Right lobe of liver (tissue), 6 donors: ENCODE results near the gene LSM12. TPM values are rescaled to one million over a fixed set of nuclear protein-coding genes. Genes with fewer than 3 reads are reported as not detected.

Source experiments
- ATAC-seq, 4 donors: fragments of 200-7000 bp; cut with Tn5 transposase; one replicate each; pipeline ENCODE4 v1.9.1; 2020; ENCODE audit warnings: mild to moderate bottlenecking in 4 of 4, moderate library complexity in 4 of 4
- DNase-seq, 3 donors: peaks; one replicate each; pipeline ENCODE4 v3.0.0-alpha.2; 2020
- H3K27ac ChIP-seq, 3 donors: fragments of 200-600 bp; one replicate each; pipeline ENCODE4 v1.8.0; 2022
- H3K27me3 ChIP-seq, 2 donors: fragments of 200-600 bp; one replicate each; pipeline ENCODE4 v1.8.0; 2022
- H3K36me3 ChIP-seq, 4 donors: fragments of 200-600 bp; sonication (generic) in 1 of 4; one replicate each; pipeline versions ENCODE4 v1.5.1 to v1.8.0; 2017 to 2022; ENCODE audit warnings: control low read depth in 1 of 4
- H3K4me1 ChIP-seq, 4 donors: fragments of 200-600 bp; sonication (generic) in 1 of 4; one replicate each; pipeline versions ENCODE4 v1.5.1 to v1.8.0; 2017 to 2022; ENCODE audit warnings: control low read depth in 1 of 4
- H3K4me3 ChIP-seq, 3 donors: fragments of 200-600 bp; one replicate each; pipeline ENCODE4 v1.8.0; 2022
- H3K9me3 ChIP-seq, 4 donors: fragments of 200-600 bp; sonication (generic) in 1 of 4; one replicate each; pipeline versions ENCODE4 v1.5.1 to v1.8.0; 2017 to 2022; ENCODE audit warnings: control low read depth in 1 of 4
- POLR2A ChIP-seq: fragments of 450-650 bp; IDR thresholded peaks from one replicate; pipeline ENCODE4 v1.6.1; 2017; ENCODE audit warnings: antibody characterized with exemption, mild to moderate bottlenecking
- WGBS: methylation state at CpG from one replicate; pipeline ENCODE4 v1.1.6; 2018; ENCODE audit warnings: low coverage, low lambda C conversion rate; ENCODE audit not compliant: insufficient coverage; ENCODE audit errors: missing lambda C conversion rate; 5-methylcytosine and 5-hydroxymethylcytosine counted together
- intact Hi-C, 2 donors: fragments of 100-400 bp; cut with DNase I; formaldehyde crosslinking; loops; one replicate each; pipeline versions ENCODE4 v1.11.2 to v1.14.1; 2022
- total RNA-seq, 6 experiments: library from RNA; depleted of rRNA in 2 of 6; stranded (reverse); fragments of >200 nt in 2 of 6; fragmentation: NEBNext Ultra II Directional in 3 of 6; extraction: Animal tissue kit (Norgen Biotek cat#: 25700) in 3 of 6; gene quantifications; one replicate each; pipeline versions ENCODE4 v1.1.0 to v1.2.4, GENCODE V29; 2016 to 2023
- TF ChIP-seq, protein P1 (sequence below), 4 donors: fragments of 200-600 bp in 3 of 4; fragments of 450-650 bp in 1 of 4; IDR thresholded peaks; one replicate each; pipeline versions ENCODE4 v1.5.1 to v1.8.0; 2016 to 2022; ENCODE audit warnings: antibody characterized with exemption in 4 of 4, mild to moderate bottlenecking in 2 of 4
- donor health status: DM: no; HTN: yes; CAD: no.
- donor health status: DM: no; HTN: no; CAD: no.
- donor health status: DM: no; HTN: no; CAD: no.
- donor health status: DM: no; HTN: yes; CAD: no.
- donor health status: DM: no; HTN: yes; CAD: no.

The LSM12 gene
- total RNA-seq, 6 experiments from 2014 or later: 24.2 to 30.6 (median 29.4) TPM

DNA sequence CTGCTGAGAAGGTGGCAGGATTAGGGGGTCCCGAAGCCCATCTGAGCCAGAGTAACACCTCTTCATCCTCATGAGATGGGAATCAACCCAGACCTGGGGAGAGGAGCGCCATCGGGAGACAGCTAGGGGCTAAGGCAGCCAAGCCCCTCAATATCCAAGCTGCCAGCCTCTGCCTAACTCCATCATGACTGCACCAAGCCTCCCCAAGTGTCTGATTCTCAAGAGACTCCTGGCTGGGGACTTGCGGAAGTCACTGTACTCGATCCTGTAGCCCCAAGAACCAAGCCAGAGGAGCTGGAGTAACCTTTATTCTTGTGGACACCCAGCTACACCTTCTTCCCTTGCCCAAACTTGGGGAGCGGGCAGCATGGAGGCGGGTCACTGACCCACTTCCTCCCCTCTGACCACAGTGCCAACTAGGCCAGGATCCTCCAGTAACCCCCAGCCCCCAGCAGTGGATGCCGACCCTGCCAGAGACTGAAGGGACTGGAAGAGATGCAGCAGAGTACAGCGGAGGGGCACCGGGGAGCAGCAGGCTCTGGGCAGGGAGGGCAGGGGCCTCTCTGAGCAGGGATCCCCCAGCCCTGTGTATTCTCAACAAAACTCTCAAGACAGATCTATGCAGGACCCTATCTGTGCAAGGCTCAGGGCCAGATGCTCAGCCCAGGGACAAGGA is 43.7 kb upstream of the LSM12 start:
- H3K9me3 ChIP-seq: no peaks in the 10 kb centered on the region
- ATAC-seq: no peak

DNA sequence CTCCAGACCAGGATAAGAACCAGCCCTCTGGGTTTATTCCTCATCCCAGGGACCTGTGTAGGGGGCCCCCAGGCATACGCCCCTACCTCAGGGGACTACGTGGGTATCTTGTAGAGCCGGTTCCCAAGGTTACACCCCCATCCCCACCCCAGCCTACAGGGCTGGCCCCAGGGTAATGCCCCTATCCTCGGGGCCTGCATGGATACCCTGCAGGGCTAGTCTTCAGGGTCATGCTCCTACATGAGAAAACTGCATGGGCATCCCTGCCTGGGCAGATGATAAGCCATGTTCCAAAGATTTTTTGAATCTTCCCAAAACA is 42.8 kb upstream of the LSM12 start:
- ATAC-seq (no peak), DNase-seq (no peak)
- Histone ChIP-seq H3K4me3 (peak overlapping the region in 2 of 3 donors; percentile 9 to 19), H3K4me1 (peaks cover 2 to 54% (median 29%) of the 10 kb centered on the region in 4 donors), H3K9me3 (no peaks in the 10 kb centered on the region), H3K27ac (peak overlapping the region; percentile 71 to 89 (median 84)), H3K27me3 (no peaks in the 10 kb centered on the region), H3K36me3 (no peaks in the 10 kb centered on the region)
- intact Hi-C loops: no loop called here
- 13% methylated on average over 1 of the region's 4 CpGs for WGBS
- no peak for TF ChIP-seq POLR2A
- TF ChIP-seq, protein P1, sequence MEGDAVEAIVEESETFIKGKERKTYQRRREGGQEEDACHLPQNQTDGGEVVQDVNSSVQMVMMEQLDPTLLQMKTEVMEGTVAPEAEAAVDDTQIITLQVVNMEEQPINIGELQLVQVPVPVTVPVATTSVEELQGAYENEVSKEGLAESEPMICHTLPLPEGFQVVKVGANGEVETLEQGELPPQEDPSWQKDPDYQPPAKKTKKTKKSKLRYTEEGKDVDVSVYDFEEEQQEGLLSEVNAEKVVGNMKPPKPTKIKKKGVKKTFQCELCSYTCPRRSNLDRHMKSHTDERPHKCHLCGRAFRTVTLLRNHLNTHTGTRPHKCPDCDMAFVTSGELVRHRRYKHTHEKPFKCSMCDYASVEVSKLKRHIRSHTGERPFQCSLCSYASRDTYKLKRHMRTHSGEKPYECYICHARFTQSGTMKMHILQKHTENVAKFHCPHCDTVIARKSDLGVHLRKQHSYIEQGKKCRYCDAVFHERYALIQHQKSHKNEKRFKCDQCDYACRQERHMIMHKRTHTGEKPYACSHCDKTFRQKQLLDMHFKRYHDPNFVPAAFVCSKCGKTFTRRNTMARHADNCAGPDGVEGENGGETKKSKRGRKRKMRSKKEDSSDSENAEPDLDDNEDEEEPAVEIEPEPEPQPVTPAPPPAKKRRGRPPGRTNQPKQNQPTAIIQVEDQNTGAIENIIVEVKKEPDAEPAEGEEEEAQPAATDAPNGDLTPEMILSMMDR (IDR thresholded peaks at IDR 0.05): no peak

More for the DNA sequence above, 43.7 kb upstream of the LSM12 start:
- WGBS: 80% methylated on average over 3 of the region's 10 CpGs
- H3K36me3 ChIP-seq: no peaks in the 10 kb centered on the region
- TF ChIP-seq, protein P1 (IDR thresholded peaks at IDR 0.05): no peak
- no peak for TF ChIP-seq POLR2A
- intact Hi-C loops: no loop called here
- H3K4me3 ChIP-seq: peak overlapping the region; percentile 32 to 58 (median 50)
- no peak for DNase-seq
- H3K27me3 ChIP-seq: no peaks in the 10 kb centered on the region
- H3K27ac ChIP-seq: peak overlapping the region; percentile 65 to 89 (median 84)
- peaks cover 2 to 54% (median 29%) of the 10 kb centered on the region in 4 donors for H3K4me1 ChIP-seq

DNA sequence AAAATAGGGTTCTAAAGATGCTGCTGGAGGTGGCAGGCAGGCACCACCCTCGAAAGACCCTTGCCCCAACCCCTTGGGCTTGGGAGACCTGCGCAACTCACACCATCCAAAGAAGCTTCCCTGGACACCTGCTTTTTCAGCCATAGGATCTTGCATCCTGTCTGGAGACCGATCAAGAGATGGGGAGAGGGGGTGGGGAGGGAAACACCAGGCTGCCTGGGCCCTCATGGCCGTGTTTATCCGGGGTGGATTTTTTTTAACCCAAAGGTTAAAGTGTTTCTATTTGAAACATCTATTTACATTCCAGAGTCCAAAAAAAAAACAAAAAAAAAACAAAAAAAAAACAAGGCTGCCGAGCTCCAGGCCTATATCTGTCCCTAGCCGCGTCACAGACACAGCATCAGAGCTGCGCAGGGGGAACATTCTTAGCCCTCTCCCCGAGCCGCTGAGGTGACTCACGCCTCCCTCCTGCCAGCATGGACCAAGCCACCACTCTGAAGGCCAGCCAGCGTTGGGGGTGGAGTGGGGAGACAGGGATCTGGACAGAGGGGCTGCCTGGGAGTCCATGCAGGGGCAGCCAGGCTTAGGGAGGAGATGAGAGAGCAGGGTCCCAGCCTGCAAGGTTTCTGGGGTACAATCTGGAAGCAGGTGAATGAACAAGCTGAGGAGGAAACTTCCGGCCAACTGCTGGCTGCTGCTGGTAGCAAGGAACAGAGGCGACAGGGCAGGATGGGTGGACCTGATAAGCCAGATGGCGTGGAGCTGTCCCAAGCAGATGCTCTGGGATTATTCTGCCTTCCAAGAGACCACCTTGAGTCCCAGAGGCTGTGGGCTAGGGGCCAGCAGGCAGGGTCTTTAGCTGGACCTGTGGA is 42.2 kb upstream of the LSM12 start:
- peak; percentile 89 to 91 (median 91) for DNase-seq
- TF ChIP-seq, protein P1 (IDR thresholded peaks at IDR 0.05): no peak
- TF ChIP-seq POLR2A: peak; percentile 25
- no peaks in the 10 kb centered on the region for H3K36me3 ChIP-seq
- no peaks in the 10 kb centered on the region for H3K27me3 ChIP-seq
- peak overlapping the region in 2 of 3 donors; percentile 19 to 21 for H3K4me3 ChIP-seq
- ATAC-seq: peak; percentile 72 to 79 (median 78)
- H3K27ac ChIP-seq: peak overlapping the region; percentile 71 to 89 (median 84)
- intact Hi-C loops: no loop called here
- peaks cover 2 to 54% (median 29%) of the 10 kb centered on the region in 4 donors for H3K4me1 ChIP-seq
- H3K9me3 ChIP-seq: no peaks in the 10 kb centered on the region
- WGBS: 20% methylated on average over 12 of the region's 16 CpGs

DNA sequence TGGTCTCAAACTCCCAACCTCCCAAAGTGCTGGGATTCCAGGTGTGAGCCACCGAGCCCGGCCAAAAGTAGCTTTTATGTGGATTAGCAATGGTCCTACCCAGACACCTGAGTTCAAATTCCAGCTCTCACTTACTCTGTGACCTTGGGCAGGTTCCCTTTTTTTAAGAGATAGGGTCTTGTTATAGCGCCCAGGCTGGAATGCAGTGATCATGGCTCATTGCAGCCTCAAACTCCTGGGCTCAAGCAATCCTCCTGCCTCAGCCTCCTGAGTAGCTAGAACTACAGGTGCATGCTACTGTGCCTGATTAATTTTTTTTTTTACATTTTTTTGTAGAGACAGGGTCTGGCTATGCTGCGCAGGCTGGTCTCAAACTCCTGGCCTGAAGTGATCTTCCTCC is 40.3 kb upstream of the LSM12 start:
- WGBS: 71% methylated on average over 2 of the region's 4 CpGs
- Histone ChIP-seq H3K27ac (no peak overlapping the region), H3K4me3 (no peak overlapping the region), H3K9me3 (no peaks in the 10 kb centered on the region), H3K27me3 (no peaks in the 10 kb centered on the region), H3K36me3 (no peaks in the 10 kb centered on the region), H3K4me1 (peaks cover 2 to 49% (median 29%) of the 10 kb centered on the region in 4 donors)
- ATAC-seq (no peak), DNase-seq (no peak)
- TF ChIP-seq POLR2A: no peak
- TF ChIP-seq, protein P1 (IDR thresholded peaks at IDR 0.05): no peak
- intact Hi-C loops: no loop called here
